HepG2 (cell line): ENCODE results near the gene EFEMP2. TPM values are rescaled to one million over a fixed set of nuclear protein-coding genes. Genes with fewer than 3 reads are reported as not detected.

ENCODE experiments used
- ATF7 ChIP-seq, 2 experiments: fragments of 450-650 bp in 1 of 2; sonication (generic) in 1 of 2; formaldehyde crosslinking in 1 of 2; IDR thresholded peaks; 2 replicates each; pipeline versions ENCODE4 v1.4.0 to v1.6.1; 2016 to 2020; ENCODE audit warnings: antibody characterized with exemption in 1 of 2, mild to moderate bottlenecking in 1 of 2, missing genetic modification reagents in 1 of 2
- BORCS8-MEF2B ChIP-seq: sonication (generic); formaldehyde crosslinking; IDR thresholded peaks from 2 replicates; pipeline ENCODE4 v1.8.0; 2022; ENCODE audit warnings: mild to moderate bottlenecking, missing genetic modification reagents
- BRCA1 ChIP-seq: sonication (generic); formaldehyde crosslinking; IDR thresholded peaks from 2 replicates; pipeline ENCODE4 v1.4.0; 2020; ENCODE audit warnings: missing genetic modification reagents
- CHCHD3 ChIP-seq: sonication (generic); formaldehyde crosslinking; IDR thresholded peaks from 2 replicates; pipeline ENCODE4 v1.8.0; 2022; ENCODE audit warnings: mild to moderate bottlenecking, missing genetic modification reagents, moderate library complexity
- HNRNPK ChIP-seq: fragments of 200-400 bp; formaldehyde crosslinking; IDR thresholded peaks from 2 replicates; pipeline ENCODE4 v1.6.1; 2018; ENCODE audit warnings: low read length, low read depth, moderate library complexity, mild to moderate bottlenecking; ENCODE audit not compliant: poor library complexity, severe bottlenecking
- MAFG ChIP-seq: sonication (generic); formaldehyde crosslinking; IDR thresholded peaks from 2 replicates; pipeline ENCODE4 v1.5.1; 2020; ENCODE audit warnings: mild to moderate bottlenecking, missing genetic modification reagents
- MEF2D ChIP-seq: sonication (generic); formaldehyde crosslinking; IDR thresholded peaks from 2 replicates; pipeline ENCODE4 v1.5.1; 2020; ENCODE audit warnings: mild to moderate bottlenecking, missing genetic modification reagents
- MIER2 ChIP-seq: IDR thresholded peaks from 2 replicates; pipeline ENCODE4 v1.6.1; 2016; ENCODE audit warnings: missing biosample characterization, missing genetic modification reagents
- MTERF4 ChIP-seq: sonication (generic); formaldehyde crosslinking; IDR thresholded peaks from 2 replicates; pipeline ENCODE4 v1.8.0; 2023; ENCODE audit warnings: mild to moderate bottlenecking, missing genetic modification reagents
- NBN ChIP-seq: fragments of 450-650 bp; conservative IDR thresholded peaks from 2 replicates; pipeline ENCODE4 v1.6.1; 2017
- NFRKB ChIP-seq: fragments of 450-650 bp; IDR thresholded peaks from 2 replicates; pipeline ENCODE4 v1.6.1; 2017
- RCOR2 ChIP-seq: IDR thresholded peaks from 2 replicates; pipeline ENCODE4 v1.6.1; 2016; ENCODE audit warnings: missing biosample characterization, missing genetic modification reagents
- STAT5B ChIP-seq: sonication (generic); formaldehyde crosslinking; IDR thresholded peaks from 2 replicates; pipeline ENCODE4 v1.4.0; 2020; ENCODE audit warnings: missing genetic modification reagents
- ZBTB20 ChIP-seq: sonication (generic); formaldehyde crosslinking; IDR thresholded peaks from 2 replicates; pipeline ENCODE4 v1.8.1; 2023; ENCODE audit warnings: missing genetic modification reagents, low read depth, mild to moderate bottlenecking, borderline replicate concordance
- ZNF124 ChIP-seq: sonication (generic); formaldehyde crosslinking; IDR thresholded peaks from 2 replicates; pipeline ENCODE4 v1.4.0; 2020; ENCODE audit warnings: missing genetic modification reagents
- ZNF207 ChIP-seq: fragments of 450-650 bp; IDR thresholded peaks from 2 replicates; pipeline ENCODE4 v1.6.1; 2016; ENCODE audit warnings: antibody characterized with exemption, borderline replicate concordance
- ZNF224 ChIP-seq: sonication (generic); formaldehyde crosslinking; IDR thresholded peaks from 2 replicates; pipeline ENCODE4 v1.5.0; 2020; ENCODE audit warnings: mild to moderate bottlenecking, missing genetic modification reagents
- ZNF350 ChIP-seq: sonication (generic); formaldehyde crosslinking; IDR thresholded peaks from 2 replicates; pipeline ENCODE4 v1.4.0; 2020; ENCODE audit warnings: mild to moderate bottlenecking, low read depth, missing genetic modification reagents, borderline replicate concordance
- ZNF577 ChIP-seq: sonication (generic); formaldehyde crosslinking; IDR thresholded peaks from 2 replicates; pipeline ENCODE4 v1.4.0; 2020; ENCODE audit warnings: mild to moderate bottlenecking, low read depth, missing genetic modification reagents, borderline replicate concordance
- ZNF616 ChIP-seq: sonication (generic); formaldehyde crosslinking; IDR thresholded peaks from 2 replicates; pipeline ENCODE4 v1.5.0; 2020; ENCODE audit warnings: low read depth, mild to moderate bottlenecking, missing genetic modification reagents
- ZNF629 ChIP-seq: sonication (generic); formaldehyde crosslinking; conservative IDR thresholded peaks from 2 replicates; pipeline ENCODE4 v1.5.0; 2020; ENCODE audit warnings: missing genetic modification reagents
- ZNF737 ChIP-seq: sonication (generic); formaldehyde crosslinking; IDR thresholded peaks from 2 replicates; pipeline ENCODE4 v1.5.0; 2020; ENCODE audit warnings: missing genetic modification reagents, mild to moderate bottlenecking, borderline replicate concordance
- ZNF740 ChIP-seq: sonication (generic); formaldehyde crosslinking; IDR thresholded peaks from 2 replicates; pipeline ENCODE4 v1.4.0; 2020; ENCODE audit warnings: missing genetic modification reagents
- ZNF773 ChIP-seq: sonication (generic); formaldehyde crosslinking; IDR thresholded peaks from 2 replicates; pipeline ENCODE4 v1.4.0; 2020; ENCODE audit warnings: missing genetic modification reagents, borderline replicate concordance
- polyA plus RNA-seq, 8 experiments: library from polyadenylated mRNA; depleted of rRNA in 3 of 8; stranded (reverse) in 7 of 8; unstranded in 1 of 8; fragments of >200 nt; fragmentation: Illumina TruSeq in 4 of 8; extraction: Trizol in 4 of 8; gene quantifications; 2 replicates each; pipeline versions ENCODE4 v1.2.1 to v1.2.3, GENCODE V29; 2011 to 2016; ENCODE audit warnings: low read depth in 4 of 8, missing spikeins in 1 of 8, mixed read lengths in 1 of 8; ENCODE audit not compliant: insufficient read depth in 1 of 8
- total RNA-seq, 5 experiments: library from RNA; depleted of rRNA; stranded (reverse); fragments of >200 nt; fragmentation: Illumina TruSeq; extraction: Trizol; gene quantifications; 2 replicates each; pipeline ENCODE4 v1.2.3, GENCODE V29; 2016; ENCODE audit warnings: low read depth in 1 of 5
- TF ChIP-seq, protein P1 (sequence below): IDR thresholded peaks from 2 replicates; pipeline ENCODE4 v1.6.1; 2012; ENCODE audit warnings: inconsistent platforms
- TF ChIP-seq, protein P2 (sequence below): sonication (generic); formaldehyde crosslinking; IDR thresholded peaks from 2 replicates; pipeline ENCODE4 v1.4.0; 2020; ENCODE audit warnings: missing genetic modification reagents

EFEMP2 gene
- total and polyA plus RNA-seq, 2 of the 13 experiments (the other 11 are each of a cell fraction or from before 2014, with no cell fraction given) = 7.4 to 29.7 TPM

- TF ChIP-seq, protein P1, sequence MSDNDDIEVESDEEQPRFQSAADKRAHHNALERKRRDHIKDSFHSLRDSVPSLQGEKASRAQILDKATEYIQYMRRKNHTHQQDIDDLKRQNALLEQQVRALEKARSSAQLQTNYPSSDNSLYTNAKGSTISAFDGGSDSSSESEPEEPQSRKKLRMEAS = no peak
- TF ChIP-seq ZNF124 (CRISPR knock-in tag) (0 out of 2 replicates have a peak, but pooled peaks have one; percentile 47), ZNF737 (CRISPR knock-in tag) (no peak), ZNF616 (CRISPR knock-in tag) (no peak), NBN (no peak), ZNF350 (CRISPR knock-in tag) (no peak; the same call in 1 of the 2 replicates), NFRKB (no peak), CHCHD3 (CRISPR knock-in tag) (no peak), MAFG (CRISPR knock-in tag) (no peak), MTERF4 (CRISPR knock-in tag) (no peak), ZNF773 (CRISPR knock-in tag) (no peak), BORCS8-MEF2B (no peak), ZNF740 (CRISPR knock-in tag) (no peak), ZNF577 (CRISPR knock-in tag) (no peak), ZNF207 (no peak), ATF7 (IDR thresholded peaks at IDR 0.05) (no peak), ATF7 (CRISPR knock-in tag; IDR thresholded peaks at IDR 0.05) (no peak), ZNF629 (CRISPR knock-in tag) (peak; percentile 97), BRCA1 (CRISPR knock-in tag) (no peak), MEF2D (CRISPR knock-in tag) (no peak), STAT5B (CRISPR knock-in tag) (no peak), ZNF224 (CRISPR knock-in tag) (no peak; the same call in 1 of the 2 replicates), HNRNPK (no peak), RCOR2 (CRISPR knock-in tag) (peak; percentile 57; the same call in 1 of the 2 replicates), ZBTB20 (CRISPR knock-in tag) (no peak), MIER2 (no peak)
- TF ChIP-seq, protein P2, sequence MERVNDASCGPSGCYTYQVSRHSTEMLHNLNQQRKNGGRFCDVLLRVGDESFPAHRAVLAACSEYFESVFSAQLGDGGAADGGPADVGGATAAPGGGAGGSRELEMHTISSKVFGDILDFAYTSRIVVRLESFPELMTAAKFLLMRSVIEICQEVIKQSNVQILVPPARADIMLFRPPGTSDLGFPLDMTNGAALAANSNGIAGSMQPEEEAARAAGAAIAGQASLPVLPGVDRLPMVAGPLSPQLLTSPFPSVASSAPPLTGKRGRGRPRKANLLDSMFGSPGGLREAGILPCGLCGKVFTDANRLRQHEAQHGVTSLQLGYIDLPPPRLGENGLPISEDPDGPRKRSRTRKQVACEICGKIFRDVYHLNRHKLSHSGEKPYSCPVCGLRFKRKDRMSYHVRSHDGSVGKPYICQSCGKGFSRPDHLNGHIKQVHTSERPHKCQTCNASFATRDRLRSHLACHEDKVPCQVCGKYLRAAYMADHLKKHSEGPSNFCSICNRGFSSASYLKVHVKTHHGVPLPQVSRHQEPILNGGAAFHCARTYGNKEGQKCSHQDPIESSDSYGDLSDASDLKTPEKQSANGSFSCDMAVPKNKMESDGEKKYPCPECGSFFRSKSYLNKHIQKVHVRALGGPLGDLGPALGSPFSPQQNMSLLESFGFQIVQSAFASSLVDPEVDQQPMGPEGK (CRISPR knock-in tag) = no peak
These were observed 45.9 kb upstream of the EFEMP2 start, which contains the start of gene C11orf68 (continued) for GRCh38 chr11:65918211-65919140.
